ENCODE results near the gene CCDC127. TPM values are rescaled to one million over a fixed set of nuclear protein-coding genes. Genes with fewer than 3 reads are reported as not detected.
"Not testable (repeated sequence)": the region's sequence is repeated elsewhere in the genome, so short reads cannot be mapped to it uniquely, and the experiment has no call there.

The CCDC127 gene
- 1 to 10 TPM; 4.7 to 7.8 (median 5.7) TPM for total RNA-seq

- Mint-ChIP-seq H3K4me3 (peak within 1 kb of the TSS; percentile 92), H3K36me3 (ENCODE audit: insufficient read depth) (peaks cover 14% of the 10 kb centered on the region), H3K4me1 (ENCODE audit: low read depth) (peaks cover 56% of the 10 kb centered on the region)
- peak; percentile 98 for DNase-seq
- H3K27me3 Mint-ChIP-seq (ENCODE audit: low read depth); H3K9me3 Mint-ChIP-seq: not testable (repeated sequence)
- ATAC-seq: peak; percentile 87
These were observed at the start of gene CCDC127, which contains the start of gene SDHA for GRCh38 chr5:217494-218456. Gene CCDC127 (minus strand): TSS chr5:218153. CDS start chr5:216849, 1,304 bp downstream. Gene SDHA (plus strand): TSS chr5:218320. CDS start chr5:218356, 36 bp downstream.

- DNase-seq: no peak
- no peak for ATAC-seq
- peaks cover 13% of the 10 kb centered on the region for H3K4me1 Mint-ChIP-seq (ENCODE audit: low read depth)
- H3K9me3 Mint-ChIP-seq: no peaks in the 10 kb centered on the region
- no peaks in the 10 kb centered on the region for H3K27me3 Mint-ChIP-seq (ENCODE audit: low read depth)
- no peak overlapping the region for H3K4me3 Mint-ChIP-seq
- peaks cover 17% of the 10 kb centered on the region for H3K36me3 Mint-ChIP-seq (ENCODE audit: insufficient read depth)
These were observed 49.8 kb upstream of the CCDC127 start for GRCh38 chr5:267716-268115.

GRCh38 chr5:266311-267026 lies 48.5 kb upstream of the CCDC127 start:
- Mint-ChIP-seq H3K4me1 (ENCODE audit: low read depth) (peaks cover 13% of the 10 kb centered on the region), H3K36me3 (ENCODE audit: insufficient read depth) (peaks cover 20% of the 10 kb centered on the region)
- not testable (repeated sequence) for H3K4me3 Mint-ChIP-seq; H3K9me3 Mint-ChIP-seq; DNase-seq; ATAC-seq; H3K27me3 Mint-ChIP-seq (ENCODE audit: low read depth)

GRCh38 chr5:264338-264737 lies 46.4 kb upstream of the CCDC127 start:
- H3K4me1 Mint-ChIP-seq (ENCODE audit: low read depth): peaks cover 3% of the 10 kb centered on the region
- H3K9me3 Mint-ChIP-seq: no peaks in the 10 kb centered on the region
- H3K36me3 Mint-ChIP-seq (ENCODE audit: insufficient read depth): peaks cover 20% of the 10 kb centered on the region
- H3K4me3 Mint-ChIP-seq: no peak overlapping the region
- DNase-seq: no peak
- no peaks in the 10 kb centered on the region for H3K27me3 Mint-ChIP-seq (ENCODE audit: low read depth)
- no peak for ATAC-seq

GRCh38 chr5:263275-263974 lies 45.5 kb upstream of the CCDC127 start:
- DNase-seq; ATAC-seq; H3K4me3 Mint-ChIP-seq; H3K4me1 Mint-ChIP-seq (ENCODE audit: low read depth); H3K9me3 Mint-ChIP-seq; H3K27me3 Mint-ChIP-seq (ENCODE audit: low read depth): not testable (repeated sequence)
- peaks cover 20% of the 10 kb centered on the region for H3K36me3 Mint-ChIP-seq (ENCODE audit: insufficient read depth)

- DNase-seq (no peak), ATAC-seq (no peak)
- H3K4me1 Mint-ChIP-seq (ENCODE audit: low read depth): peaks cover 9% of the 10 kb centered on the region
- no peak overlapping the region for H3K4me3 Mint-ChIP-seq
- H3K27me3 Mint-ChIP-seq (ENCODE audit: low read depth): no peaks in the 10 kb centered on the region
- no peaks in the 10 kb centered on the region for H3K9me3 Mint-ChIP-seq
- peaks cover 13% of the 10 kb centered on the region for H3K36me3 Mint-ChIP-seq (ENCODE audit: insufficient read depth)
These were observed 39.2 kb upstream of the CCDC127 start for GRCh38 chr5:257148-257547.

- not testable (repeated sequence) for ATAC-seq; H3K9me3 Mint-ChIP-seq; H3K4me1 Mint-ChIP-seq (ENCODE audit: low read depth); DNase-seq; H3K27me3 Mint-ChIP-seq (ENCODE audit: low read depth); H3K4me3 Mint-ChIP-seq
- H3K36me3 Mint-ChIP-seq (ENCODE audit: insufficient read depth): peaks cover 13% of the 10 kb centered on the region
These were observed 38.4 kb upstream of the CCDC127 start for GRCh38 chr5:256347-256746.

- H3K4me3 Mint-ChIP-seq; ATAC-seq; DNase-seq; H3K9me3 Mint-ChIP-seq; H3K4me1 Mint-ChIP-seq (ENCODE audit: low read depth); H3K27me3 Mint-ChIP-seq (ENCODE audit: low read depth): not testable (repeated sequence)
- H3K36me3 Mint-ChIP-seq (ENCODE audit: insufficient read depth): peaks cover 13% of the 10 kb centered on the region
These were observed 37.2 kb upstream of the CCDC127 start for GRCh38 chr5:255116-255515.

- H3K9me3 Mint-ChIP-seq; DNase-seq; H3K4me1 Mint-ChIP-seq (ENCODE audit: low read depth); H3K27me3 Mint-ChIP-seq (ENCODE audit: low read depth); ATAC-seq; H3K4me3 Mint-ChIP-seq: not testable (repeated sequence)
- H3K36me3 Mint-ChIP-seq (ENCODE audit: insufficient read depth): peaks cover 16% of the 10 kb centered on the region
These were observed 36.4 kb upstream of the CCDC127 start for GRCh38 chr5:254322-254721.

- Mint-ChIP-seq H3K36me3 (ENCODE audit: insufficient read depth) (peaks cover 27% of the 10 kb centered on the region), H3K27me3 (ENCODE audit: low read depth) (no peaks in the 10 kb centered on the region), H3K9me3 (no peaks in the 10 kb centered on the region), H3K4me1 (ENCODE audit: low read depth) (peaks cover 9% of the 10 kb centered on the region), H3K4me3 (peak overlapping the region; percentile 1)
- ATAC-seq: no peak
- DNase-seq: no peak
These were observed 34.6 kb upstream of the CCDC127 start for GRCh38 chr5:252546-252945.

GRCh38 chr5:251975-252374 lies 34.0 kb upstream of the CCDC127 start:
- H3K27me3 Mint-ChIP-seq (ENCODE audit: low read depth); H3K4me1 Mint-ChIP-seq (ENCODE audit: low read depth); H3K9me3 Mint-ChIP-seq; ATAC-seq; H3K4me3 Mint-ChIP-seq; DNase-seq: not testable (repeated sequence)
- peaks cover 29% of the 10 kb centered on the region for H3K36me3 Mint-ChIP-seq (ENCODE audit: insufficient read depth)

- not testable (repeated sequence) for H3K4me3 Mint-ChIP-seq; H3K27me3 Mint-ChIP-seq (ENCODE audit: low read depth); ATAC-seq; H3K4me1 Mint-ChIP-seq (ENCODE audit: low read depth); H3K9me3 Mint-ChIP-seq; DNase-seq
- H3K36me3 Mint-ChIP-seq (ENCODE audit: insufficient read depth): peaks cover 29% of the 10 kb centered on the region
These were observed 33.6 kb upstream of the CCDC127 start for GRCh38 chr5:251538-251937.

GRCh38 chr5:251016-251415 lies 33.1 kb upstream of the CCDC127 start:
- H3K36me3 Mint-ChIP-seq (ENCODE audit: insufficient read depth): peaks cover 26% of the 10 kb centered on the region
- ATAC-seq; H3K4me1 Mint-ChIP-seq (ENCODE audit: low read depth); H3K9me3 Mint-ChIP-seq; H3K4me3 Mint-ChIP-seq; DNase-seq; H3K27me3 Mint-ChIP-seq (ENCODE audit: low read depth): not testable (repeated sequence)

- not testable (repeated sequence) for H3K9me3 Mint-ChIP-seq; H3K27me3 Mint-ChIP-seq (ENCODE audit: low read depth); H3K4me1 Mint-ChIP-seq (ENCODE audit: low read depth); H3K4me3 Mint-ChIP-seq; ATAC-seq; DNase-seq
- H3K36me3 Mint-ChIP-seq (ENCODE audit: insufficient read depth): peaks cover 29% of the 10 kb centered on the region
These were observed 32.4 kb upstream of the CCDC127 start for GRCh38 chr5:250396-250795.
